Calu3 (cell line): Measurements from ENCODE around the gene PVALB. TPM values are rescaled to one million over a fixed set of nuclear protein-coding genes. Genes with fewer than 3 reads are reported as not detected.

Source experiments
- BruUV-seq: library from RNA; stranded (reverse); fragments of 400-500 nt; replicated peaks from 2 replicates; lab custom pipeline; 2021; lab: Mats Ljungman, UMichigan
- CTCF ChIA-PET: fragments of 300-600 bp; sonication (Branson Sonifier 250); formaldehyde crosslinking; loops from one replicate; lab custom pipeline; 2022; ENCODE audit warnings: antibody characterized with exemption; lab: Charles Lee
- DNase-seq: peaks from one replicate; pipeline ENCODE4 v3.0.0; 2022
- H3K27ac Mint-ChIP-seq: one replicate; pipeline ENCODE4 v1.8.0; 2022; ENCODE audit warnings: mixed read lengths; ENCODE audit not compliant: unreplicated experiment
- H3K27me3 Mint-ChIP-seq: one replicate; pipeline ENCODE4 v1.8.0; 2022; ENCODE audit warnings: mixed read lengths; ENCODE audit not compliant: unreplicated experiment
- H3K36me3 Mint-ChIP-seq: one replicate; pipeline ENCODE4 v1.8.0; 2022; ENCODE audit warnings: mild to moderate bottlenecking, moderate library complexity, mixed read lengths; ENCODE audit not compliant: insufficient read depth, unreplicated experiment
- H3K4me1 Mint-ChIP-seq: one replicate; pipeline ENCODE4 v1.8.0; 2022; ENCODE audit warnings: mild to moderate bottlenecking, low read depth, mixed read lengths; ENCODE audit not compliant: unreplicated experiment
- H3K4me3 Mint-ChIP-seq: one replicate; pipeline ENCODE4 v1.8.0; 2022; ENCODE audit warnings: mild to moderate bottlenecking, low read depth, moderate library complexity, mixed read lengths; ENCODE audit not compliant: unreplicated experiment
- H3K9me3 Mint-ChIP-seq: one replicate; pipeline ENCODE4 v1.8.0; 2022; ENCODE audit warnings: low read depth, mixed read lengths; ENCODE audit not compliant: unreplicated experiment
- CTCF ChIP-seq: fragments of 200-600 bp; IDR thresholded peaks from one replicate; pipeline ENCODE4 v1.8.0; 2022; ENCODE audit warnings: antibody characterized with exemption; ENCODE audit not compliant: unreplicated experiment
- intact Hi-C: fragments of 100-400 bp; cut with micrococcal nuclease; formaldehyde crosslinking; loops from one replicate; pipeline ENCODE4 v1.10.0; 2022; ENCODE audit not compliant: unreplicated experiment
- total RNA-seq: library from RNA; stranded (reverse); gene quantifications from 2 replicates; pipeline ENCODE4 v1.2.3, GENCODE V29; 2022

Gene PVALB
- total RNA-seq, 1 experiment from 2014 or later: not detected

DNA sequence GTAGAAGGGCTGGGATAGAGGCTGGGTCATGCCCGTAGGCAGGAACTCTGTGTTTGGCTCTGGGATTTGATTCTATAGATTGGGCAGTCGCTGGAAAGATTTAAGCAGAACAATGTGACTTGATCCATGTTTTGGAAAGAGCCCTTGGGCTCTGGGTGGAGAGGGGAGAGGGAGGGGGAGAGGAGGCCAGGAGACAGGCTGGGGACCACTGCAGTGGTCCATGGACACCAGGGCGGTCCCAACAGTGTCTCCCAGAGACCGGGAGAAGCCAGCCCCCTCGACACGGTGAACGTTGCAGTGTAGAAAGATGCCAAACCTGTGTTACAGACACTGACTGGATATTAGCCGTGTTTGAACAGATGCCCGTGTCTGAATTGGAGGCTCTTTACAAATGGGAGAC lies 19.5 kb downstream of the PVALB start:
- H3K9me3 Mint-ChIP-seq: no peaks in the 10 kb centered on the region
- DNase-seq: no peak
- H3K4me1 Mint-ChIP-seq: no peaks in the 10 kb centered on the region
- no peaks in the 10 kb centered on the region for H3K36me3 Mint-ChIP-seq
- H3K27me3 Mint-ChIP-seq: peaks cover 88% of the 10 kb centered on the region
- CTCF ChIA-PET: no interaction called here
- H3K4me3 Mint-ChIP-seq: no peak overlapping the region
- no peak for TF ChIP-seq CTCF
- BruUV-seq: no TSS peak
- intact Hi-C loops: no loop called here
- H3K27ac Mint-ChIP-seq: no peak overlapping the region

DNA sequence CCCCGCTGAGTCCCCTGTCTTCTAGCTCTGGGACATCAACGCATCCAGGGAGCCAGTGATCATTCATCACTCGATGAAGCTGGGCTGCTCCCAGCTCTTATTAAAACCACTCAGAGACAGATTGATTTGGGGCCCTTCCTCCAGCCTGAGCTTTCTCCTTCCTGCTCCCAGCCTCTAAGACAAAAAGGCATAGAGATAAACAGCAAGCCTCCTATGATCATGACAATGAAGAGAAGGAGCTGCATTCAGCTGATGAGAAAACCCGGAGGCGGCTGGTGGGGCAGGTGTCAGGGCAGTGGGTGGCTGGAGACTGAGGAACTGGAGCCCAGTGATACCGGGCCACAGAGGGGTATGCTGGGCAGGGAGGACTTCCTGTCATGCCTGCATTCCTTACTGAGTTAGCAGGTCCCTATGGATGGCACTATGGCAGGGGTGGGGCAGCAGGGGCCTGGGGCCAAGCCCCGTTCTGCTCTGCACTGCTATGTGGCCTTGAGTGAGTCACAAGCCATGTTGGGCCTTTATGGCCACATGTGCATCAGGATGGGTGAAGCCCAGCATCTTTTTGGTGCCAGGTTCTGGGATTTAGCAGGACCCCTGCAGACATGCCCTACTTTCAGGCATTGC lies 20.2 kb downstream of the PVALB start:
- no peak overlapping the region for H3K27ac Mint-ChIP-seq
- peaks cover 86% of the 10 kb centered on the region for H3K27me3 Mint-ChIP-seq
- TF ChIP-seq CTCF: no peak
- no TSS peak for BruUV-seq
- no peaks in the 10 kb centered on the region for H3K4me1 Mint-ChIP-seq
- no peak for DNase-seq
- H3K36me3 Mint-ChIP-seq: no peaks in the 10 kb centered on the region
- H3K4me3 Mint-ChIP-seq: no peak overlapping the region
- intact Hi-C loops: no loop called here
- CTCF ChIA-PET: interaction anchor here (0.6 kb wide), 1 partner anchor 45 kb away, joined by 3 read pairs; no protein-coding TSS in a partner anchor
- H3K9me3 Mint-ChIP-seq: no peaks in the 10 kb centered on the region

DNA sequence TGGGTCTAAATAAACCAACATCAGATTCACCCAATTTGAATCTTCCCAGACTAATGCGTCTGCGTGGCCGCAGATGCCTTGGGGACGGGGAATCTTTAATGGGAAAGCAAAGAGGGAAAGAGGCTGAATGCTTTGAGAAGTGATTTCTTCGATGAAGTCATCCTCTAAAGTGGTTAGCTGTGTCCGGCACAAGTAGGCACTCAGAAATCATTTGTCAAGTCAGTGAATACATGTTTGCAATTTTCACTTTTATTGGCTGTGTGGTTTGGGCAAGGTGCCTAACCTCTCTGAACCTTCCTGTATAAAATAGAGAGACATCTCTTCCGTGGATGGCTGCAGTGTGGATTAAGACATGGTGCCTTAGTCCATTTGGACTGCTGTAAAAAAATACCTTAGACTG lies 21.2 kb downstream of the PVALB start:
- Mint-ChIP-seq H3K4me1 (no peaks in the 10 kb centered on the region), H3K4me3 (no peak overlapping the region), H3K27ac (no peak overlapping the region), H3K36me3 (no peaks in the 10 kb centered on the region), H3K9me3 (no peaks in the 10 kb centered on the region), H3K27me3 (peaks cover 86% of the 10 kb centered on the region)
- no TSS peak for BruUV-seq
- intact Hi-C loops: no loop called here
- TF ChIP-seq CTCF: no peak
- DNase-seq: no peak
- CTCF ChIA-PET: no interaction called here

GRCh38 chr22:36790648-36791047 lies 26.2 kb downstream of the PVALB start:
- intact Hi-C loops: no loop called here
- no peak for TF ChIP-seq CTCF
- H3K4me3 Mint-ChIP-seq: no peak overlapping the region
- no peak overlapping the region for H3K27ac Mint-ChIP-seq
- H3K4me1 Mint-ChIP-seq: no peaks in the 10 kb centered on the region
- H3K27me3 Mint-ChIP-seq: peaks cover 86% of the 10 kb centered on the region
- no TSS peak for BruUV-seq
- DNase-seq: no peak
- H3K9me3 Mint-ChIP-seq: no peaks in the 10 kb centered on the region
- CTCF ChIA-PET: interaction anchor here (0.7 kb wide), 1 partner anchor 47 kb away, joined by 3 read pairs; no protein-coding TSS in a partner anchor
- no peaks in the 10 kb centered on the region for H3K36me3 Mint-ChIP-seq
